ENCODE results near the gene CRLF1.
A peak's percentile ranks its signal among the peaks of the same experiment; 100 is the strongest.

Gene CRLF1

GRCh38 chr19:18543814-18544475 lies 62.7 kb downstream of the CRLF1 start:
- Histone ChIP-seq H3K4me1 (ENCODE audit: insufficient read depth, low read length) (0 out of 2 replicates have a peak, but pooled peaks cover 5% of the 10 kb centered on the region), H3K36me3 (ENCODE audit: insufficient read depth, low read length) (peaks cover 6% of the 10 kb centered on the region; the same call in 1 of the 2 replicates), H3K9me3 (ENCODE audit: control insufficient read depth, insufficient read depth, low read length) (no peaks in the 10 kb centered on the region), H3K9ac (ENCODE audit: low read depth, low read length) (peak overlapping the region; percentile 72)
